Caco-2 (cell line): Measurements from ENCODE around the gene MROH2B. TPM values are rescaled to one million over a fixed set of nuclear protein-coding genes. Genes with fewer than 3 reads are reported as not detected.

Experiments
- Bru-seq: library from RNA; stranded (reverse); fragments of 400-500 nt; gene quantifications from one replicate; lab custom pipeline; 2021; lab: Mats Ljungman, UMichigan
- BruChase-seq, 2 experiments: library from RNA; stranded (reverse); fragments of 400-500 nt; gene quantifications; one replicate each; lab custom pipeline; 2021; lab: Mats Ljungman, UMichigan
- BruUV-seq: library from RNA; stranded (reverse); fragments of 400-500 nt; replicated peaks from 2 replicates; lab custom pipeline; 2021; lab: Mats Ljungman, UMichigan
- CTCF ChIA-PET: fragments of 300-600 bp; sonication (Branson Sonifier 250); formaldehyde crosslinking; loops from one replicate; lab custom pipeline; 2022; ENCODE audit warnings: antibody characterized with exemption; lab: Charles Lee
- POLR2A ChIA-PET: fragments of 300-600 bp; sonication (Branson Sonifier 250); formaldehyde crosslinking; loops from one replicate; lab custom pipeline; 2022; ENCODE audit warnings: antibody characterized with exemption; lab: Charles Lee
- DNase-seq, 2 experiments: peaks; one replicate each; pipeline versions ENCODE4 v3.0.0 to v3.0.0-alpha.2; 2020 to 2022
- H3K27me3 ChIP-seq: replicated peaks from 2 replicates; pipeline ENCODE4 v1.6.0; 2011; ENCODE audit warnings: low read length; ENCODE audit not compliant: control insufficient read depth, insufficient read depth
- H3K36me3 ChIP-seq: 2 replicates; pipeline ENCODE4 v1.5.1; 2011; ENCODE audit warnings: low read length; ENCODE audit not compliant: control insufficient read depth, insufficient read depth
- H3K4me1 ChIP-seq: fragments of 250-450 bp; sonication (Bioruptor Pico); 2 replicates; pipeline ENCODE4 v1.5.1; 2020; ENCODE audit warnings: mild to moderate bottlenecking
- H3K4me3 ChIP-seq: 2 replicates; pipeline ENCODE4 v1.5.1; 2011; ENCODE audit warnings: low read depth, mild to moderate bottlenecking, control low read depth, low read length
- H3K9me3 ChIP-seq: fragments of 250-450 bp; sonication (Bioruptor Pico); 2 replicates; pipeline ENCODE4 v1.5.1; 2020; ENCODE audit warnings: mild to moderate bottlenecking, moderate library complexity
- H3K27ac Mint-ChIP-seq: one replicate; pipeline ENCODE4 v1.8.0; 2022; ENCODE audit warnings: mixed read lengths; ENCODE audit not compliant: unreplicated experiment
- H3K27me3 Mint-ChIP-seq: one replicate; pipeline ENCODE4 v1.8.0; 2022; ENCODE audit warnings: mixed read lengths; ENCODE audit not compliant: insufficient read depth, unreplicated experiment
- H3K36me3 Mint-ChIP-seq: one replicate; pipeline ENCODE4 v1.8.0; 2022; ENCODE audit warnings: mild to moderate bottlenecking, mixed read lengths; ENCODE audit not compliant: insufficient read depth, unreplicated experiment
- H3K4me1 Mint-ChIP-seq: one replicate; pipeline ENCODE4 v1.8.0; 2022; ENCODE audit warnings: low read depth, mixed read lengths; ENCODE audit not compliant: unreplicated experiment
- H3K4me3 Mint-ChIP-seq: one replicate; pipeline ENCODE4 v1.8.0; 2022; ENCODE audit warnings: mild to moderate bottlenecking, moderate library complexity, mixed read lengths; ENCODE audit not compliant: unreplicated experiment
- H3K9me3 Mint-ChIP-seq: one replicate; pipeline ENCODE4 v1.8.0; 2022; ENCODE audit warnings: mixed read lengths; ENCODE audit not compliant: unreplicated experiment
- CTCF ChIP-seq, 2 experiments: fragments of 200-600 bp in 1 of 2; IDR thresholded peaks; 1 replicate in 1 of 2; 2 replicates in 1 of 2; pipeline versions ENCODE4 v1.5.1 to v1.8.0; 2011 to 2022; ENCODE audit warnings: antibody characterized with exemption in 1 of 2, control low read depth in 1 of 2, inconsistent platforms in 1 of 2, low read depth in 1 of 2, low read length in 1 of 2, mild to moderate bottlenecking in 1 of 2, moderate library complexity in 1 of 2; ENCODE audit not compliant: insufficient read depth in 1 of 2, severe bottlenecking in 1 of 2, unreplicated experiment in 1 of 2
- intact Hi-C: fragments of 100-400 bp; cut with micrococcal nuclease; formaldehyde crosslinking; loops from one replicate; pipeline ENCODE4 v1.10.0; 2022; ENCODE audit not compliant: unreplicated experiment
- long read RNA-seq: library from polyadenylated mRNA; stranded (forward); transcript quantifications from one replicate; pipeline ENCODE4 v2.0.0, GENCODE V29; 2022
- total RNA-seq: library from RNA; stranded (reverse); gene quantifications from 2 replicates; pipeline ENCODE4 v1.2.3, GENCODE V29; 2022

MROH2B gene
- total RNA-seq (not detected in 2 replicates), Bru-seq, nascent RNA (not detected), BruChase-seq, experiment 1, labeled RNA remaining after a 2-hour chase (percentile 1 among the genes with signal in this experiment), BruChase-seq, experiment 2, labeled RNA remaining after a 6-hour chase (percentile 2 among the genes with signal in this experiment)
- long read RNA-seq: 0 reads

DNA sequence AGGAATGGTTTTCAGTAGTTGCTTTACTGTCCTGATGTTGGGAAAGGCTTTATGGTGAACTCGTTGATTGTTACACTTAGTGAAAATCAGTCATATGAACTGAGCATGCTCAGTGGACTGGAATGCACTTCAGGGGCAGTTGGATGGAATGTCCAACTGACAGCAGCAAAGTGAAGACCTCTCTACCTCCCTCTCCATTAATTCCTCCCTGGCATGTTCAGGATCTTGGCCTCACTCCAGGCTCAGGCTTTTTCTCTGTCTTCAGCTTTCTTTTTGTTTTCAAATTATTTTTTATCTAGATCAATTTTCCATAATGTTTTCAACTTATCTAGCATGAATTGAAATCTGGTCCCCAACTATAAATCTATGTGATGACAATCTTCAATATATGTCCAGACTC, at the start of gene MROH2B:
Gene MROH2B (minus strand): TSS at position 101 of the 400 bp plus-strand sequence. CDS start 490 bp downstream, outside the sequence.
- no peaks in the 10 kb centered on the region for H3K4me1 Mint-ChIP-seq
- peaks cover 3% of the 10 kb centered on the region for H3K27me3 Mint-ChIP-seq
- Histone ChIP-seq H3K36me3 (no peaks in the 10 kb centered on the region), H3K4me3 (no peak within 1 kb of the TSS), H3K4me1 (no peaks in the 10 kb centered on the region), H3K27me3 (no peaks in the 10 kb centered on the region), H3K9me3 (no peaks in the 10 kb centered on the region)
- peaks cover 5% of the 10 kb centered on the region for H3K9me3 Mint-ChIP-seq
- ChIA-PET POLR2A (no interaction called here), CTCF (no interaction called here)
- TF ChIP-seq CTCF (IDR thresholded peaks at IDR 0.05; ENCODE audit: insufficient read depth in 1 of 2, low read depth in 1 of 2, low read length in 1 of 2, severe bottlenecking in 1 of 2, unreplicated experiment in 1 of 2): no peak
- no peak within 1 kb of the TSS for H3K27ac Mint-ChIP-seq
- H3K36me3 Mint-ChIP-seq: no peaks in the 10 kb centered on the region
- no TSS peak for BruUV-seq
- no peak within 1 kb of the TSS for H3K4me3 Mint-ChIP-seq
- DNase-seq: no peak
- intact Hi-C loops: no loop called here

DNA sequence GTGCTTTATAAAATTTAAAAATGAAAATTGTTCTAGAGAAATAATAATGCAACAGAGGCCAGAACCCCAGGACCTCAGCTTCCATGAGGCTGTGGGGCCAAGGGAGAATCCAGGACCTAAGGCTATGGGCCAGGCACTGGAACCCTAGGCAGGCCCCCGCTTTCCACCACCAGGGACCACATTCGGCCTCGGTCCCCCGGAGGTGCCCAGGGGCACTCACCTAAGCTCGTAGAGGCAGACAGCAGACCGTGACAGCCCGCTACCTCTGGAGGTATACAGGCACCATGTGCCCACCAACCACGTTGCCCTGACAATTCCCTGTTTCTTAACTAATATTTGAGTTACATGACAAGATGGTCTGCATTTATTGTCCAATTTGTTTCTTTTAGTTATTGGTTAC, 49.5 kb upstream of the MROH2B start:
- H3K9me3 ChIP-seq: no peaks in the 10 kb centered on the region
- no TSS peak for BruUV-seq
- no peaks in the 10 kb centered on the region for H3K4me1 ChIP-seq
- H3K4me1 Mint-ChIP-seq: no peaks in the 10 kb centered on the region
- no peaks in the 10 kb centered on the region for H3K9me3 Mint-ChIP-seq
- H3K4me3 Mint-ChIP-seq: no peak overlapping the region
- no peak for DNase-seq
- no peaks in the 10 kb centered on the region for H3K36me3 Mint-ChIP-seq
- ChIA-PET CTCF (no interaction called here), POLR2A (no interaction called here)
- H3K36me3 ChIP-seq: no peaks in the 10 kb centered on the region
- intact Hi-C loops: no loop called here
- TF ChIP-seq CTCF (IDR thresholded peaks at IDR 0.05; ENCODE audit: insufficient read depth in 1 of 2, low read depth in 1 of 2, low read length in 1 of 2, severe bottlenecking in 1 of 2, unreplicated experiment in 1 of 2): no peak
- H3K27me3 ChIP-seq: no peaks in the 10 kb centered on the region
- H3K27me3 Mint-ChIP-seq: peaks cover 3% of the 10 kb centered on the region
- H3K4me3 ChIP-seq: no peak overlapping the region
- no peak overlapping the region for H3K27ac Mint-ChIP-seq

DNA sequence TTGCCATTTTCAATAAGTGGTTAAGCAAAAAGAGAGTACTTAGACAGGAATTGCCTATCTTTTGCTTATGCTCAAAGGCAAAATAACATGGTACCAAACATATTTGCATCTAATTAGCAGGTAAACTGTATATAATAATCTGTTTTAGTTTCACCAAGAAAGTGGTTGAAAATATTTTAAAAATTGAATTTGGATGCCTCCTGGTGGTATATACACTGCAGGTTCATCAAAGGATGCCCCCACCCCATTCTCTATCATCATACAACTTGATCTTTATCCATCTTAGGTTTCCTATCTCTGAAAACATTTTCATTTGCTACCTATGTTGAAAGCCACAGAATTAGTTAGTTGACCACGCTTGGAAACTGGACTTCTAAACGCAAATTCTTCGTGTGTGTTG, 47.0 kb upstream of the MROH2B start:
- no peaks in the 10 kb centered on the region for H3K36me3 ChIP-seq
- intact Hi-C loops: loop anchor here (1.0 kb wide), 1 partner anchor 214 kb away; no protein-coding TSS in a partner anchor
- no TSS peak for BruUV-seq
- no peaks in the 10 kb centered on the region for H3K4me1 ChIP-seq
- Mint-ChIP-seq H3K4me3 (no peak overlapping the region), H3K27ac (no peak overlapping the region), H3K36me3 (no peaks in the 10 kb centered on the region), H3K9me3 (no peaks in the 10 kb centered on the region), H3K4me1 (no peaks in the 10 kb centered on the region), H3K27me3 (peaks cover 3% of the 10 kb centered on the region)
- ChIA-PET CTCF (interaction anchor here (0.6 kb wide), 1 partner anchor 73 kb away, joined by 5 read pairs; no protein-coding TSS in a partner anchor), POLR2A (no interaction called here)
- no peaks in the 10 kb centered on the region for H3K9me3 ChIP-seq
- DNase-seq: no peak
- H3K4me3 ChIP-seq: no peak overlapping the region
- no peak for TF ChIP-seq CTCF (IDR thresholded peaks at IDR 0.05; ENCODE audit: insufficient read depth in 1 of 2, low read depth in 1 of 2, low read length in 1 of 2, severe bottlenecking in 1 of 2, unreplicated experiment in 1 of 2)
- H3K27me3 ChIP-seq: no peaks in the 10 kb centered on the region
